Measurements from ENCODE around the gene CPA3. TPM values are rescaled to one million over a fixed set of nuclear protein-coding genes. Genes with fewer than 3 reads are reported as not detected.
A peak's percentile ranks its signal among the peaks of the same experiment; 100 is the strongest.

Gene CPA3
- total RNA-seq, 1 donor from 2014 or later: not detected

DNA sequence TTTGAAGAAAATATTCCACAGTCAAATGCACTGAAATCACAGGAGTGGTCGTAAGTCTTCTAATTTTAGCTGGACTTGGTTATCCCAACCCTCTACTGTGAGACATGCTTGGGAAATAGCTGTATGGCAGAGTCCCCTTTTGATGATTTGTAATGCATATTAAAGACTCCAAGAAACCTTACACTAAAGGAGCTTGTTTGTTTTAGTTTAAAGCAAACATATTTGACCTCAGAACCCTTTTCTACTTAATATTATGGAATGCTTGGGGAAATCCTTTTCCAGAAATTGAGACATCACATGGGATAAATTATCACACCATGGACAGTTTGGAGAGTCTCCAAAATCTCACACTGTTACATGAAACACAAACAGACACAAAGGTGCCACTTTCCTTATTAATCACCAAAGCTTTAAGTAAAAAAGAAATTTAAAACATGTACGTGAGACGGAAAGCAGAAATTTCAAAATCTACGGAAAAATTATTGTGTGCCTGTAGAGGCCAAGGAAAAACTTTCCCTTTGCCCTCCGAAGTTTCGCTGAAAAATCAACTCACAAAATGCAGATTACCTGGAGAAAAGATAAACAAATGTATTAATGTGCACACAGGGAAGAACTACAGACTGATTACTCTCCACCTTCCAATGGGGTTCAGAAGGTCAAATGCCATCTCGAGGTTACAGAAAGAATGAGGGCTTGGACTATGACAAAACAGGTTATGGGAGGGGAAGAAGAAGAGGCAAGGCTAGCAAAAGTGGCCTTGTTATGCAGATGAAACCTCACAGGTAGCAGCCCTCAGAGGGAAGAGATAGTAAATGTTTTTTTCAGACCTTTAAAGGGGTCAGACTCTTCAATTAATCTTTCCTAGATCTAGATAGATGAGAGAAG is 44.5 kb upstream of the CPA3 start:
- no peak for DNase-seq (ENCODE audit: low spot score, unreplicated experiment)
- TF ChIP-seq, protein P1, sequence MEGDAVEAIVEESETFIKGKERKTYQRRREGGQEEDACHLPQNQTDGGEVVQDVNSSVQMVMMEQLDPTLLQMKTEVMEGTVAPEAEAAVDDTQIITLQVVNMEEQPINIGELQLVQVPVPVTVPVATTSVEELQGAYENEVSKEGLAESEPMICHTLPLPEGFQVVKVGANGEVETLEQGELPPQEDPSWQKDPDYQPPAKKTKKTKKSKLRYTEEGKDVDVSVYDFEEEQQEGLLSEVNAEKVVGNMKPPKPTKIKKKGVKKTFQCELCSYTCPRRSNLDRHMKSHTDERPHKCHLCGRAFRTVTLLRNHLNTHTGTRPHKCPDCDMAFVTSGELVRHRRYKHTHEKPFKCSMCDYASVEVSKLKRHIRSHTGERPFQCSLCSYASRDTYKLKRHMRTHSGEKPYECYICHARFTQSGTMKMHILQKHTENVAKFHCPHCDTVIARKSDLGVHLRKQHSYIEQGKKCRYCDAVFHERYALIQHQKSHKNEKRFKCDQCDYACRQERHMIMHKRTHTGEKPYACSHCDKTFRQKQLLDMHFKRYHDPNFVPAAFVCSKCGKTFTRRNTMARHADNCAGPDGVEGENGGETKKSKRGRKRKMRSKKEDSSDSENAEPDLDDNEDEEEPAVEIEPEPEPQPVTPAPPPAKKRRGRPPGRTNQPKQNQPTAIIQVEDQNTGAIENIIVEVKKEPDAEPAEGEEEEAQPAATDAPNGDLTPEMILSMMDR (IDR thresholded peaks at IDR 0.05; ENCODE audit: unreplicated experiment): no peak
- Mint-ChIP-seq H3K9me3 (ENCODE audit: low read depth) (peaks cover 9% of the 10 kb centered on the region), H3K36me3 (ENCODE audit: insufficient read depth) (peaks cover 1% of the 10 kb centered on the region), H3K4me3 (ENCODE audit: low read depth) (no peak overlapping the region), H3K27ac (peak overlapping the region; percentile 11), H3K4me1 (ENCODE audit: low read depth) (peaks cover 14% of the 10 kb centered on the region), H3K27me3 (no peaks in the 10 kb centered on the region)

DNA sequence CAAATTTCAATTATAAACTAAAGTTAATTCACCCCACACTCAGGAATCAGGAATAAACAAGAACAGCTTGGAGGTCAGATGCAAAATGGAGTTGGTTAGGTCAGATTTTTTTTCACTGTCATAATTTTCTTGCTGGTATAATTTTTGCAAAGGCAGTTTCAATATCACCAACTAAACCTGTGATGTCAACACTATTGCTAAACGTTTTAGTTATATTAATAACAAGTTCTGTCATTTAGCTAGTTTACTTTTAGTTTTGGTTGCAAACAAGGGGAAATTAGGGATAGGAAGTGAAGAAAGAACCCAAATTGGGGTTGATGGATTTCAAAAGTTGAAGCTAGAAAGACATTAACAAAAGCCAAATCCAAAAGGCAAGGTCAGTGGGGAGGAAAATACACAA is 42.1 kb upstream of the CPA3 start:
- Mint-ChIP-seq H3K4me1 (ENCODE audit: low read depth) (peaks cover 9% of the 10 kb centered on the region), H3K9me3 (ENCODE audit: low read depth) (peaks cover 9% of the 10 kb centered on the region), H3K36me3 (ENCODE audit: insufficient read depth) (peaks cover 1% of the 10 kb centered on the region), H3K4me3 (ENCODE audit: low read depth) (no peak overlapping the region), H3K27ac (no peak overlapping the region), H3K27me3 (no peaks in the 10 kb centered on the region)
- DNase-seq (ENCODE audit: low spot score, unreplicated experiment): no peak
- TF ChIP-seq, protein P1 (IDR thresholded peaks at IDR 0.05; ENCODE audit: unreplicated experiment): no peak

DNA sequence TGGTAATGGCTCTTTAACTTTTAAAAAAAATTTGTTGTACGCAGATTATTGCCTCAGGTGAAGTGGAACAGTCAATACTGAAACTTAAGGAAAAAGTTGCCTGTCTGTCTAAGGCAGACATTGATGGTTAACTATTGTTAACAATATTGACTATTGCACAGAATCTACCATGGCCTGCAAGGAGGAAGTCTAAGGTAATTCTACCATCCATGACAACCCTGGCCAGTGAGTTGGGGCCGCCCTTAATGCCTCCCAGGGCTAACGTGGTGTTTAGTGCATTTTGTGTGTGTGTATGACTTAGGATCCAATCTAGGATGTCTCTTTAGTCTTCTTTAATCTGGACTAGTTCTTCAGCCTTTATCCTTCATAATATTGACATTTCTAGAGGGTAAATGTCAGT is 39.6 kb upstream of the CPA3 start:
- Mint-ChIP-seq H3K27ac (no peak overlapping the region), H3K27me3 (no peaks in the 10 kb centered on the region), H3K4me3 (ENCODE audit: low read depth) (no peak overlapping the region), H3K36me3 (ENCODE audit: insufficient read depth) (peaks cover 1% of the 10 kb centered on the region), H3K4me1 (ENCODE audit: low read depth) (peaks cover 15% of the 10 kb centered on the region), H3K9me3 (ENCODE audit: low read depth) (peaks cover 5% of the 10 kb centered on the region)
- DNase-seq (ENCODE audit: low spot score, unreplicated experiment): no peak
- TF ChIP-seq, protein P1 (IDR thresholded peaks at IDR 0.05; ENCODE audit: unreplicated experiment): no peak

DNA sequence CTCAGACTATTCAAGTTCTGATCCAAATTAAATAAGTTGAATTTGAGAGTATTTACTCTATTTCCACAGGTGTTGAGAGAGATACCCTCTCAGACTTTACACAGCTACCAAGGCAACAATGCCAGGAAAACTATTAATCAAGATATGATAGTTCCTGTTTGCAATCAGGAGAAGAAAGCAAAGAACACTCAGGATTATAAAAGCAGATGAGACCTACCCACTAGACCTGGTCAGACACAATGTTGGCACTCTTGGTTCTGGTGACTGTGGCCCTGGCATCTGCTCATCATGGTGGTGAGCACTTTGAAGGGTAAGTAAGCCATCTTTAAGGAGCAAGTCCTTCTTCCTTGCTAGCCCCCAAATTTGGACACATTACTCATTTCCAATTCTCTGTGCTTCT is 37.5 kb upstream of the CPA3 start, which contains the start of gene CPB1:
Gene CPB1, plus strand, starts transcription at position 227 of the 400 bp plus-strand sequence. Its CDS starts 13 bp downstream, at position 240.
- no peaks in the 10 kb centered on the region for H3K27me3 Mint-ChIP-seq
- no peak within 1 kb of the TSS for H3K4me3 Mint-ChIP-seq (ENCODE audit: low read depth)
- H3K4me1 Mint-ChIP-seq (ENCODE audit: low read depth): peaks cover 9% of the 10 kb centered on the region
- peaks cover 2% of the 10 kb centered on the region for H3K9me3 Mint-ChIP-seq (ENCODE audit: low read depth)
- H3K27ac Mint-ChIP-seq: no peak within 1 kb of the TSS
- TF ChIP-seq, protein P1 (IDR thresholded peaks at IDR 0.05; ENCODE audit: unreplicated experiment): no peak
- no peaks in the 10 kb centered on the region for H3K36me3 Mint-ChIP-seq (ENCODE audit: insufficient read depth)
- DNase-seq (ENCODE audit: low spot score, unreplicated experiment): no peak

DNA sequence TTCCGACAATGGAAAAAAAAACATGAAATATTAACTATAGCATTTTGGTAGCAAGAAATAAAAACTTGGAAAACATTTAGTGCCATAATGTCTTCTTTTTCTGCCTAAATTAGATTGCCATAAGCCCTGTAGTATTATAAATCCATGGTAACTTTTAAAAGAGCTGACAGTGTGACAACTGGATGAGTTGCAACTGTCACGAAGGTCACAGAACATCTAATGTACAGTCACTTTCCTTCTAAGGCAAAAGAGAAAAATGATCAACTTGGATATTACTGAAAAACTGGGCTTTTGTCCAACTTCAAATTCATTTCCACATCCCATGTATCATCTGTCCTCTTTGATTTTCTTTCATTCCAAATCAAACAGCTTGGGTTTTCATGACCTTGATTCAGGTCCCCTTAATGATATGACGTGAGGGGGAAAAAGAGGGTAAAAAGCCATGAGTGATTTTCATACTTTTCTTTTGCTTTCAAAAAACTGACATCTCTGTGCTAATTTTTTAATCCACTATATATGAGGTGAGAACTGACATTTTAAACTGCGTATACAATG is 36.9 kb upstream of the CPA3 start:
- TF ChIP-seq, protein P1 (IDR thresholded peaks at IDR 0.05; ENCODE audit: unreplicated experiment): no peak
- peaks cover 9% of the 10 kb centered on the region for H3K4me1 Mint-ChIP-seq (ENCODE audit: low read depth)
- H3K27me3 Mint-ChIP-seq: no peaks in the 10 kb centered on the region
- no peak overlapping the region for H3K4me3 Mint-ChIP-seq (ENCODE audit: low read depth)
- H3K27ac Mint-ChIP-seq: no peak overlapping the region
- H3K9me3 Mint-ChIP-seq (ENCODE audit: low read depth): no peaks in the 10 kb centered on the region
- no peak for DNase-seq (ENCODE audit: low spot score, unreplicated experiment)
- H3K36me3 Mint-ChIP-seq (ENCODE audit: insufficient read depth): no peaks in the 10 kb centered on the region

All from progenitor cell of endocrine pancreas (in vitro differentiated cells).